ENCODE results near the gene ZNF385C.

The ZNF385C gene

GRCh38 chr17:42061646-42062487 is 36.4 kb downstream of the ZNF385C start:
- Histone ChIP-seq H3K9me3 (ENCODE audit: control insufficient read depth, insufficient read depth, low read length) (no peaks in the 10 kb centered on the region), H3K36me3 (ENCODE audit: insufficient read depth, low read length) (no peaks in the 10 kb centered on the region), H3K4me1 (ENCODE audit: insufficient read depth, low read length) (peaks cover 11% of the 10 kb centered on the region), H3K9ac (ENCODE audit: low read depth, low read length) (no peak overlapping the region)

- no peak overlapping the region for H3K9ac ChIP-seq (ENCODE audit: low read depth, low read length)
- peaks cover 16% of the 10 kb centered on the region for H3K4me1 ChIP-seq (ENCODE audit: insufficient read depth, low read length)
- no peaks in the 10 kb centered on the region for H3K36me3 ChIP-seq (ENCODE audit: insufficient read depth, low read length)
- H3K9me3 ChIP-seq (ENCODE audit: control insufficient read depth, insufficient read depth, low read length) = no peaks in the 10 kb centered on the region
Observed at GRCh38 chr17:42060231-42060630, 38.0 kb downstream of the ZNF385C start.

DNA sequence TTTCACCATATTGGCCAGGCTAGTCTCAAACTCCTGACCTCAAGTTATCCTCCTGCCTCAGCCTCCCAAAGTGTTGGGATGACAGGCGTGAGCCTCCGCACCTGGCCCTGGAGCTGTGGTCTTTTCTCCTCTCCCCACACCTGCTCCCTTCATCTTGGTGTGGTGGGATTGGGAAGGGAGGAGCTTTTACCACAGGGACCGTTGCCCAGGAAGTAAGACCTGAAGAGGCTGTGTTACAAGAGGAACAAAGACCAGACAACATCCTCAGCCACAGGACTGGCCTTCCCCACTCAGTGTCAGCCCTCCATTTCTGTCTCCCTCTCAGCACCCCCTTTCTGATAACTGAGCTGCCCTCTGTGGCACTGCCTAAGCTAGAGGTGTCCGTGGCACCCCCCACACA is 38.5 kb downstream of the ZNF385C start:
- H3K4me1 ChIP-seq (ENCODE audit: insufficient read depth, low read length) = peaks cover 17% of the 10 kb centered on the region
- no peaks in the 10 kb centered on the region for H3K9me3 ChIP-seq (ENCODE audit: control insufficient read depth, insufficient read depth, low read length)
- no peak overlapping the region for H3K9ac ChIP-seq (ENCODE audit: low read depth, low read length)
- H3K36me3 ChIP-seq (ENCODE audit: insufficient read depth, low read length) = no peaks in the 10 kb centered on the region

DNA sequence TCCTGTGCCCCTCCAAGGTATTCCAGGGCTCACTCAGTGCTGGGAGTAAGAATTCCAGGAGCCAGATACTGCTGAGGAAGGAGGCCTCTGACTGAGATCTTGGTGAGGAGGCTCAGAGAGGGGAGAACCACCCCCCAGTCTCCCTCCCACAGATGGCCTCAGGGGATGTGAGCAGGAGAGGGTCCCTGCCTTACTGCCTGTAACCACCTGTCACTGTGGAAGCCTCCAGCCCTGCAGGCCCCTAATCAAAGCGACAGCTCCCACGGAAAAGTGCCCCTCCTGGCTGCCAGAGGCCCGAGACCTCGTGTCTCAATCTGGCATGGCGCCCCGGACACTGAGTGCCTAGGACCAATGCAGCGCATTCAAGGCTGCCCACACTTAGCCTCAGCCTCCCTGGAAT is 40.2 kb downstream of the ZNF385C start:
- Histone ChIP-seq H3K9ac (ENCODE audit: low read depth, low read length) (no peak overlapping the region), H3K36me3 (ENCODE audit: insufficient read depth, low read length) (no peaks in the 10 kb centered on the region), H3K9me3 (ENCODE audit: control insufficient read depth, insufficient read depth, low read length) (no peaks in the 10 kb centered on the region), H3K4me1 (ENCODE audit: insufficient read depth, low read length) (peaks cover 28% of the 10 kb centered on the region)

- Histone ChIP-seq H3K9me3 (ENCODE audit: control insufficient read depth, insufficient read depth, low read length) (no peaks in the 10 kb centered on the region), H3K36me3 (ENCODE audit: insufficient read depth, low read length) (no peaks in the 10 kb centered on the region), H3K4me1 (ENCODE audit: insufficient read depth, low read length) (peaks cover 22% of the 10 kb centered on the region), H3K9ac (ENCODE audit: low read depth, low read length) (no peak overlapping the region)
Observed at GRCh38 chr17:42056635-42057034, 41.6 kb downstream of the ZNF385C start.

DNA sequence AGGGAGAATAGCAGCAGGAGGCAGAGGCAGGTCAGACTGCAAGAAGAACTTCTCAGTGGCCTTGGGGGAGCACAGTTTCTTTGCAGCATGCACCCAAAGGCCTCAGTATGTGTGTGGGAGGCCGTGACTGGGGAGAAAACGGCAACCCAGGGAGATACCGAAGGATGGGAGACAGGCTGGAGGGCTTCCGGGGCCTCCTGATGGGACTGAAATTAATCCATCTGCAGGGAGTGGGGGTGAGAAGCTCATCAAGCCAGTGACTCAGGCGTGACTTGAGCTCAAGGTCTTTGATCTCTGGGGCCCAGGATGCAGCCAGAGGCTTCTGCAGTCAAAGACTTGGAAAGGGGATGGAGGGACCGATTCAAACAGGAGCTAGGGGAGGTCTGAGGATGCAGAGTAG is 42.8 kb downstream of the ZNF385C start:
- Histone ChIP-seq H3K9ac (ENCODE audit: low read depth, low read length) (no peak overlapping the region), H3K4me1 (ENCODE audit: insufficient read depth, low read length) (peaks cover 24% of the 10 kb centered on the region), H3K9me3 (ENCODE audit: control insufficient read depth, insufficient read depth, low read length) (no peaks in the 10 kb centered on the region), H3K36me3 (ENCODE audit: insufficient read depth, low read length) (no peaks in the 10 kb centered on the region)

- H3K36me3 ChIP-seq (ENCODE audit: insufficient read depth, low read length) = no peaks in the 10 kb centered on the region
- no peak overlapping the region for H3K9ac ChIP-seq (ENCODE audit: low read depth, low read length)
- H3K9me3 ChIP-seq (ENCODE audit: control insufficient read depth, insufficient read depth, low read length) = no peaks in the 10 kb centered on the region
- H3K4me1 ChIP-seq (ENCODE audit: insufficient read depth, low read length) = peaks cover 24% of the 10 kb centered on the region
Observed at GRCh38 chr17:42055027-42055426, 43.2 kb downstream of the ZNF385C start.

GRCh38 chr17:42053731-42054500 is 44.4 kb downstream of the ZNF385C start:
- no peak overlapping the region for H3K9ac ChIP-seq (ENCODE audit: low read depth, low read length)
- H3K36me3 ChIP-seq (ENCODE audit: insufficient read depth, low read length) = no peaks in the 10 kb centered on the region
- H3K4me1 ChIP-seq (ENCODE audit: insufficient read depth, low read length) = peaks cover 24% of the 10 kb centered on the region
- H3K9me3 ChIP-seq (ENCODE audit: control insufficient read depth, insufficient read depth, low read length) = no peaks in the 10 kb centered on the region

DNA sequence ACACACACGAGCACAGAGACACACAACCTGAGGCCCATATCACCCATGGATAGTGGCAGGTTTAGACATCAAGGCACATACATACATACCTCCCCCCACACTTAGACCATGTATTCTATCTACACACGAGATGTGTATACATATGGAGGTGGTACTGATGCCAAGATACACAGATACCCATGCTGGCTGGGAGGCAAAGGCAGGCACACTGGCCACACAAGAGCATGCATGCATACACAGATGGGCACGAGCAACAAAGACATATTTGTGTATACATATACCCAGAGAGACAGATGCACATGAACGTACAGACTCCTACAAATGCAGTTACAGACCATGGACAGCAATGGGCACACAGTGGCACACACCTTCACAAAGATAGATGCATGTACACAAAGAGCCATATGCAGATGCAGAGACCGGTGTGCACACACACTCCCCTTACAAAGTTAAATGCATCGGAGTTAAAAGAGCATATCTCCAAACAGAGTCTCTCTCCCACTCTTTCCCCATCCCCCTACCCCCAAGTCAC is 45.9 kb downstream of the ZNF385C start:
- H3K9ac ChIP-seq (ENCODE audit: low read depth, low read length) = no peak overlapping the region
- H3K9me3 ChIP-seq (ENCODE audit: control insufficient read depth, insufficient read depth, low read length) = no peaks in the 10 kb centered on the region
- H3K36me3 ChIP-seq (ENCODE audit: insufficient read depth, low read length) = no peaks in the 10 kb centered on the region
- H3K4me1 ChIP-seq (ENCODE audit: insufficient read depth, low read length) = peaks cover 24% of the 10 kb centered on the region

GRCh38 chr17:42051645-42052044 is 46.6 kb downstream of the ZNF385C start:
- H3K4me1 ChIP-seq (ENCODE audit: insufficient read depth, low read length) = peaks cover 24% of the 10 kb centered on the region
- H3K9ac ChIP-seq (ENCODE audit: low read depth, low read length) = peak overlapping the region; percentile 2; the same call in 1 of the 2 replicates
- H3K36me3 ChIP-seq (ENCODE audit: insufficient read depth, low read length) = no peaks in the 10 kb centered on the region
- no peaks in the 10 kb centered on the region for H3K9me3 ChIP-seq (ENCODE audit: control insufficient read depth, insufficient read depth, low read length)

GRCh38 chr17:42051013-42051400 is 47.3 kb downstream of the ZNF385C start:
- Histone ChIP-seq H3K9me3 (ENCODE audit: control insufficient read depth, insufficient read depth, low read length) (no peaks in the 10 kb centered on the region), H3K4me1 (ENCODE audit: insufficient read depth, low read length) (peaks cover 24% of the 10 kb centered on the region), H3K36me3 (ENCODE audit: insufficient read depth, low read length) (no peaks in the 10 kb centered on the region), H3K9ac (ENCODE audit: low read depth, low read length) (peak overlapping the region; percentile 58; the same call in 1 of the 2 replicates)

- no peaks in the 10 kb centered on the region for H3K36me3 ChIP-seq (ENCODE audit: insufficient read depth, low read length)
- H3K9me3 ChIP-seq (ENCODE audit: control insufficient read depth, insufficient read depth, low read length) = no peaks in the 10 kb centered on the region
- peaks cover 21% of the 10 kb centered on the region for H3K4me1 ChIP-seq (ENCODE audit: insufficient read depth, low read length)
- H3K9ac ChIP-seq (ENCODE audit: low read depth, low read length) = peak within 1 kb of the TSS; percentile 58
Observed at GRCh38 chr17:42050393-42051012, 47.8 kb downstream of the ZNF385C start, which contains the start of gene C17orf113. Gene C17orf113 (minus strand): TSS chr17:42050601. CDS start chr17:42043376, 7,225 bp downstream.

GRCh38 chr17:42049834-42050392 is 48.4 kb downstream of the ZNF385C start:
- peak overlapping the region; percentile 58 for H3K9ac ChIP-seq (ENCODE audit: low read depth, low read length)
- H3K4me1 ChIP-seq (ENCODE audit: insufficient read depth, low read length) = peaks cover 17% of the 10 kb centered on the region
- no peaks in the 10 kb centered on the region for H3K36me3 ChIP-seq (ENCODE audit: insufficient read depth, low read length)
- no peaks in the 10 kb centered on the region for H3K9me3 ChIP-seq (ENCODE audit: control insufficient read depth, insufficient read depth, low read length)

GRCh38 chr17:42047343-42047742 is 50.9 kb downstream of the ZNF385C start:
- H3K9me3 ChIP-seq (ENCODE audit: control insufficient read depth, insufficient read depth, low read length) = no peaks in the 10 kb centered on the region
- peaks cover 5% of the 10 kb centered on the region; the same call in 1 of the 2 replicates for H3K4me1 ChIP-seq (ENCODE audit: insufficient read depth, low read length)
- no peaks in the 10 kb centered on the region for H3K36me3 ChIP-seq (ENCODE audit: insufficient read depth, low read length)
- H3K9ac ChIP-seq (ENCODE audit: low read depth, low read length) = no peak overlapping the region
